Measurements from ENCODE around the gene PIK3R3.
"Not testable (repeated sequence)": the region's sequence is repeated elsewhere in the genome, so short reads cannot be mapped to it uniquely, and the experiment has no call there.

PIK3R3 gene

GRCh38 chr1:46058936-46059335, 73.5 kb downstream of the PIK3R3 start:
- TF ChIP-seq, protein P1, sequence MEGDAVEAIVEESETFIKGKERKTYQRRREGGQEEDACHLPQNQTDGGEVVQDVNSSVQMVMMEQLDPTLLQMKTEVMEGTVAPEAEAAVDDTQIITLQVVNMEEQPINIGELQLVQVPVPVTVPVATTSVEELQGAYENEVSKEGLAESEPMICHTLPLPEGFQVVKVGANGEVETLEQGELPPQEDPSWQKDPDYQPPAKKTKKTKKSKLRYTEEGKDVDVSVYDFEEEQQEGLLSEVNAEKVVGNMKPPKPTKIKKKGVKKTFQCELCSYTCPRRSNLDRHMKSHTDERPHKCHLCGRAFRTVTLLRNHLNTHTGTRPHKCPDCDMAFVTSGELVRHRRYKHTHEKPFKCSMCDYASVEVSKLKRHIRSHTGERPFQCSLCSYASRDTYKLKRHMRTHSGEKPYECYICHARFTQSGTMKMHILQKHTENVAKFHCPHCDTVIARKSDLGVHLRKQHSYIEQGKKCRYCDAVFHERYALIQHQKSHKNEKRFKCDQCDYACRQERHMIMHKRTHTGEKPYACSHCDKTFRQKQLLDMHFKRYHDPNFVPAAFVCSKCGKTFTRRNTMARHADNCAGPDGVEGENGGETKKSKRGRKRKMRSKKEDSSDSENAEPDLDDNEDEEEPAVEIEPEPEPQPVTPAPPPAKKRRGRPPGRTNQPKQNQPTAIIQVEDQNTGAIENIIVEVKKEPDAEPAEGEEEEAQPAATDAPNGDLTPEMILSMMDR (IDR thresholded peaks at IDR 0.05) = no peak
- H3K27ac ChIP-seq = no peak overlapping the region
- H3K4me3 ChIP-seq = no peak overlapping the region
- no peak for DNase-seq (ENCODE audit: low spot score)

GRCh38 chr1:46057781-46058180, 74.6 kb downstream of the PIK3R3 start:
- Histone ChIP-seq H3K27ac (no peak overlapping the region), H3K4me3 (no peak overlapping the region)
- TF ChIP-seq, protein P1 (IDR thresholded peaks at IDR 0.05) = no peak
- no peak for DNase-seq (ENCODE audit: low spot score)

GRCh38 chr1:46057215-46057614, 75.2 kb downstream of the PIK3R3 start:
- not testable (repeated sequence) for H3K4me3 ChIP-seq; DNase-seq (ENCODE audit: low spot score); H3K27ac ChIP-seq

GRCh38 chr1:46056325-46056724, 76.1 kb downstream of the PIK3R3 start:
- H3K4me3 ChIP-seq = no peak overlapping the region
- DNase-seq (ENCODE audit: low spot score) = no peak
- TF ChIP-seq, protein P1 (IDR thresholded peaks at IDR 0.05) = no peak
- no peak overlapping the region for H3K27ac ChIP-seq

GRCh38 chr1:46053734-46054133, 78.7 kb downstream of the PIK3R3 start:
- Histone ChIP-seq H3K27ac (no peak overlapping the region), H3K4me3 (no peak overlapping the region)
- DNase-seq (ENCODE audit: low spot score) = no peak
- TF ChIP-seq, protein P1 (IDR thresholded peaks at IDR 0.05) = no peak

GRCh38 chr1:46044116-46044515, 88.3 kb downstream of the PIK3R3 start:
- DNase-seq (ENCODE audit: low spot score) = no peak
- TF ChIP-seq, protein P1 (IDR thresholded peaks at IDR 0.05) = no peak
- no peak overlapping the region for H3K4me3 ChIP-seq
- H3K27ac ChIP-seq = no peak overlapping the region

- DNase-seq (ENCODE audit: low spot score) = no peak
- H3K27ac ChIP-seq = no peak overlapping the region
- no peak overlapping the region for H3K4me3 ChIP-seq
- TF ChIP-seq, protein P1 (IDR thresholded peaks at IDR 0.05) = no peak
Measured at GRCh38 chr1:46043458-46044017, 88.9 kb downstream of the PIK3R3 start.

- no peak for DNase-seq (ENCODE audit: low spot score)
- TF ChIP-seq, protein P1 (IDR thresholded peaks at IDR 0.05) = no peak
- H3K4me3 ChIP-seq = no peak overlapping the region
- no peak overlapping the region for H3K27ac ChIP-seq
Measured at GRCh38 chr1:46041974-46042373, 90.5 kb downstream of the PIK3R3 start.

Data from coronary artery (tissue), 2 donors.